Renal cortical epithelial cell (primary cell): ENCODE measurements around the gene STXBP3. TPM values are rescaled to one million over a fixed set of nuclear protein-coding genes. Genes with fewer than 3 reads are reported as not detected.
"Not testable (repeated sequence)": the region's sequence is repeated elsewhere in the genome, so short reads cannot be mapped to it uniquely, and the experiment has no call there.

ENCODE experiments used
- DNase-seq: peaks from one replicate; pipeline ENCODE4 v3.0.0-alpha.2; 2011; ENCODE audit warnings: low read depth
- total RNA-seq: library from RNA; depleted of rRNA; stranded (reverse); fragments of >200 nt; gene quantifications from 2 replicates; pipeline ENCODE4 v1.2.3, GENCODE V29; 2014

The STXBP3 gene
- total RNA-seq, 1 donor from 2014 or later: 89.8 TPM

DNA sequence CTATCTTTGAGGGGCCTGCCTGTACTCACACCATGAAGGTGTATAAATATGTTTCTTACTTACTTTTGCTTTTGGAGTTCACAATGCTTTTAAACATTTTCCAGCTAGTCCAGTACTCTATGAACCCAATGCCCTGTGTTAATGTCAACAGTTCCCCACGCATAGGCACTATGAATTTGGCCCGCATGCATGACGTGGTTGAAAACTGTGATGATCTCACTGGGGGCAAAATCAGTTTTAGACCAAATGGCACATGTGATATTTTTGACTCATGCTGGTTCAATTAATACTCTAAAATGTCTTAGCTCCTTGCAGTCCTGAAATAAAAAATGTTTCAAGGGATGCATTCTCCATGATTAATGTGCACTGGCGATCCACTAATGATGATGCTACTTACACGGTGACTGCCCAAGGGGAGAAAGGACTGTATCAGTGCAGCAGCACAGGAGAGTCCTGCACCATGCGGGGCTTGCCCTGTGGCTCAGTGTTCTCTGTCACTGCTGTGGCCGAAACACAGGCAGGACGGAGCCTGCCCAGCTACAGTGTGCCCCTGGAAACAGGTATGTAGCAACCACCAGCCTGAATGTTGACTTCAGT is 18.0 kb upstream of the STXBP3 start:
- no peak for DNase-seq

DNA sequence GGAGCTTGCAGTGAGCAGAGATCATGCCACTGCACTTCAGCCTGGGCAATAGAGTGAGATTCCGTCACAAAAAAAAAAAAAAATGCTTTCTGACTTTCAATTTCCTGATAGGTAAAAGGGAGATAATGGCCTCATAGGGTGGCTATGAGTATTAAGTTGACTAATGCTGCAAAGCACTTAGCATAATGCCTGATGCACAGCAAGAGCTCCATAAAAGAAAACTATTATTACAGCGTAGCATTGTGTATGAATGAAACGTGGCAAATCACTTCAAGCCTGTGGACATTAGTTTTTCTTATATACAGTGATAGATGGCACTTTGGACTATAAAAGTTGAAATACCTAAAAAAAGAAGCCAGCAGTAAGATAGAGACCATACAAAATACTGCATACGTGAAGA is 17.0 kb upstream of the STXBP3 start:
- DNase-seq: no peak

DNA sequence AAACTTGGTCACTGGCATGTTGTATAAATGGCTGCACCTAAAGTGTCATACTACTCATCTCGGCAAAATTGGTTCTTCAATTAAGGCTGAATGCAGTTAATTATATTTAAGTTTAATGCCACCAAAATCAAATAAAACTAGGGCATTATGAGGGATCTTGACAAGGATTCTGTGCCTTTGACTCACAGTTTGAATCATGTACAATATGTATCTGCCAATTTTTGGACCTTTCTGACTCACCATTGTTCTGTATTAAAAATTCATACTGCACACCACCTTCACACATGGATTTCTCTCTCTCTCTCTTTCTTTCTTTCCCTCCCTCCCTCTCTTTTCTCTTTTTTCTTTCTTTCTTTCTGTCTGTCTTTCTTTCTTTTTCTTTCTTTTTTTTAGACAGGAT is 14.1 kb upstream of the STXBP3 start:
- DNase-seq: no peak

DNA sequence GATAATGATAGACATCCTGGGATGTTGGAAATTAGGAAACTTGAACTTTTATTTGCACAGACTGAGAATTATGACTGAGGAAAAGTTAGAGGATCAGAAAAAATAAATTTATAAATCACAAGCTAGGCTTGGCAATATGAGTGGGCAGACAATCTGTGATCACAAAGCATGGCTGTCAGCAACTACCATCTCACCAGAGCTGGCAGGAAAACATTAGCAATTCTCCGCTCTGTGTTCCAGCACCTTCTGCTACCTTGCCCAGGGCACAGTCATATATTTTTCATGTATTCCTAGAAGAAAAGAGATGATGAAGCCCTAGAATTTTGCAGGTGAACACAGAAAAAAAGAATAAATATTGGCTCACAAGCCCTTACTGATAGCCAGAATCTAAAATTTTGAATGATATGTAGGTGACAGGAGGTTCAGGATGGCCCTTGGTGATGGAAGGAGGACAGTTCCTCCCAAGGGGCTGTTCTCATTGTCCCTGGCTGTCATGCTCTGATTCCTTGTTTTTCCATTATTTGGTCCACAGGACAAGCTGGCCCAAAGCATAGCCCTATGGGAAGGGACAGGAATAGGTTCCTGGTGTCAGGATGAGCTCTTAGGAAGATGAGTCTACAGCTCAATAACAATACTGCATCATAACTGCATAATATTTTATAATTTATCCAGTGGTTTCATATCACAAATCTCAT is 12.2 kb upstream of the STXBP3 start:
- no peak for DNase-seq

DNA sequence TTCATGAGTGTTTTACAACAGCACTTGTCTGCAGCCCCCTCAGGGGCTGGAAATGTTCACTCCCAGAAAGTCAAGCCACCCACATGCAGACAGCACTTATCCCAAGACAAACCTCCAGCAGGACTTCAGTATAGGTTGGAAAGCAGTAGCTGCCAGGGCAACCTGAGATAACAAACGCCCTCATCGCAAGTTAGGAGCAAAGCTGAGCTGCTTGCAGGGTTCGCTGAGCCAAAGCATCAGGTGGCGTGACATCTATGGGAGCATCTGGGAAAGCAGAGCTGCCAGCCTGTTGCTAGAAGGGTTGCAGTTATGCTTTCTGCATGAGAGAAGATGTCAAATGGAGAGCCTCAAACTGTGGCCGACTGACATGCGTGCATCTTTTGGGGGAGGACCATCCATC is 4.2 kb upstream of the STXBP3 start:
- DNase-seq: no peak

DNA sequence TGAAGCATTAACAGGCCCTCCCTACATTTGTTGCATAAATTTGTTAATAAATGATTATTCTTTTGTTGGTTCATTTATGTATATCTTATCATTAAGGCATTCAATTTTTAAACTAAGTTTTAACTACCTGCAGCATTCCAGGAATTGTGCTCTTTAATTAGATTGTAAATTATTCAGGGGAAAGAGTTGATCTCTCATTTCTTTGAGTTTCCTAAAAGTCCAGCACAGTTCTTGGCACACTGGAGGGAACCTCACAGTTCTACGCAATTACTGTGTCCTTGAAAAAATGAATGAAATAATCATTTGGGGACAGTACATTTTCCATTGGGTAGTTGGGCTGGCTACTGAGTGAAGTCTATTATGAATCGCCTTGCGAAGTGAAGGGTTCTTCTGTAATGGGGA is 493 bp upstream of the STXBP3 start:
- DNase-seq: no peak

DNA sequence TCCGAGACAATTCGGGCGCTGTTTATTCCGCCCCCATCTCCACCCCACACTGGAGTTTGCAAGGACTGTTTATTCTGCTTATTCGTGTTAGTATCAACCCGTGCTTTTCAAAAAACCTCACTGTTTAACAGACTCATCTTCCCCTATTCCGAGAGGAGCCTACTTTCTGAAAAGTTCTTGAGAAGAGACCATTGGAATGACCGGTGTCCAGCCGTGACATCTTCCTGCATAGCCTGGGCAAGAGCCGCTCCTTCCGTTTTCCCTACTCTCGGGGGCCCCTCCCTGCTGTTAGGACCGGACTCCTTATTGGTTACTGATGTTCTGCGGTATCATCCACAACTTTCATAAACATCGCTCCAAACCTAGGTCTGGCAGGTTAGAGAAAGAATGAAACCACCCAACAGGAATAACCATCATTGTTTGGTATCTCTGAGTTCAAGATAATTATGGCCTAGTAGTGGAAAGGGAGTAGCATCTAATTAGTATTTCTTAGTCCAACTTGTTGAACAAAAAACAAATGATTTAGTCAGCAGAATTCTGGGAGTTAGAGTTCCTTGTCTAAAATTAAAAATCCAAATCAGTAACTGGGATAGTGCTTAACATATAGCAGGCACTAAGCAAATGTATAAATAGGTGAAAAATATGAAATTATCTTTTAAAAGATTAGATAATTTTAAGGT is 837 bp downstream of the STXBP3 start:
- DNase-seq: peak; percentile 72

DNA sequence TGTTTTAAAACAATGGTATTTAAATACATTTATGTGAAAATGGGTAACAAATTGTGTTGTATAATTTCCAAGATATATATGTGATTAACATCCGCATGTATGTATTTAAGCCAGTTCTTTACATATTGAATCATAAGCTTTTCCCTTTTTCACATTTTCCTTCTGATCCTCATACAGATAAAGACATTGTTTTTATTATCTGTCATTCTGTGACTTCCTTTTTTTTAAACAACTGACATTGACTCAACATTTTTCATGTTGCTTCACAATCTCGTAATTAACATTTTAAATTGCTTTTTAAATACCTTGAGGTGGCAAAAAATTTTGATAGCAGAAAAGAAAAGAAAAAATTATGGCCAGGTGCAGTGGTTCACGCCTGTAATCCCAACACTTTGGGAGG is 1.4 kb downstream of the STXBP3 start:
- DNase-seq: no peak

DNA sequence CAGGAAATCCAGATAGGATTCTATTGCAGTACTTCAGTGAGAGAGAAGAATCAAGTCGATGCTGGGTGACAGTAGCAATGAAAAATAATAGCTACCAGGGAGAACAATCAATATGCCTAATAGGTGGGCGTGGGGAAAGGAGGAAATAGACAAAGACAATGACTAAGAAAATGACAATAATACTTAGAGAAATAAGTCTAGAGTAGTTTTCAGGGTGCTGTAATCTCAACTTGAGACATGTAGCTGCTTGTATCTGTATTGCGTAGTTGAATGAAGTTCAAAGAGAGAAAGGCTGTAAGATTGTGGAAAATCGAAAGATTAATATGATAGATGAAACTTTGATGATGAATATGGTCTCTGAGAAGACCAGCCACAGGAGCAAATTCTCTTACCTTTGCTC is 2.6 kb downstream of the STXBP3 start:
- no peak for DNase-seq

DNA sequence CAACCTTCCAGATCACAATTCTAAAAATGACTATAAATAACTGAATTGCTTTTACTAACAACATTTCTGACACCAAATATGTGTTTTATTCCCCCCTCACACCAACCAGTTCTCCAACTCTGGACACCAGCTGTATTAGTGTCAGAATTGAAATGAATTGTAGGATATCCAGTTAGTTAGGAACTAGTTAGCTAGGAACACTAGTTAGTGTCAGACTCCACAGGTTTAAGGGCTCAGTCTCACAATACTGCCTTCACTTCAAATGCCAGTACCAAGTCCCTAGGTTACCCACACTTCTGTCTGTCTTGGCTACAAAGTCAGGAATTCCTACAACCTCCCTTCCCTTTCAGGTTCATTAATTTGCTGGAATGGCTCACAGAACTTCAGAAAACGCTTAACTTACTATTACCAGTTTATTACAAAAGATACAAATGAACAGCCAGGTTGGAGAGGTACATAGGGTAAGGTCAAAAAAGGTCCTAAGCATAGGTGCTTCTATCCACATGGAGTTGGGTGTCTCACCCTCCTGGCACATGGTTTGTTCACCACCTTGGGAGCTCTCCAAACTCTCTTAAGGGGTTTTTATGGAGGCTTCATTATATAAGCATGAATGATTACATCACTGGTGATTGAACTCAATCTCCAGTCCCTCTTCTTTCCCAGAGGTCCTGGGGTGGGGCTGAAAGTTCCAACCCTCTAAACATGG is 4.2 kb downstream of the STXBP3 start:
- peak; percentile 89 for DNase-seq

DNA sequence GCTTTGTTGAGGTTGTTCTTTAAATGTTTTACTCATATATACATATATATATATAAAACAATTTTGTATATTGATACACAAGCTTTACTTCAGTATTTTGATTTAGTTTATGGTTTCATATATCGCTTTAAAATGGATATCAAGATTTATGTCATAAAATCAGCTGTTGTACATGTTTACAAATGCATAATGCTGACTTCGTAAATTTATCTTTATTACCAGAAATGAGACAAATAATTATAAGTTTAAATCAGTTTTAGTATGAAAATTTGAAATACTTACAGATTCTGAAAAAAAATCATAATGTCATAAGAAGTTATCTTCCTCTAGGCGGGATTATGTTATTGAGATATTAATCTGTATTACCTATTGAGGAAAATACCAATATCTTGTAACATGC is 6.9 kb downstream of the STXBP3 start:
- DNase-seq: no peak

DNA sequence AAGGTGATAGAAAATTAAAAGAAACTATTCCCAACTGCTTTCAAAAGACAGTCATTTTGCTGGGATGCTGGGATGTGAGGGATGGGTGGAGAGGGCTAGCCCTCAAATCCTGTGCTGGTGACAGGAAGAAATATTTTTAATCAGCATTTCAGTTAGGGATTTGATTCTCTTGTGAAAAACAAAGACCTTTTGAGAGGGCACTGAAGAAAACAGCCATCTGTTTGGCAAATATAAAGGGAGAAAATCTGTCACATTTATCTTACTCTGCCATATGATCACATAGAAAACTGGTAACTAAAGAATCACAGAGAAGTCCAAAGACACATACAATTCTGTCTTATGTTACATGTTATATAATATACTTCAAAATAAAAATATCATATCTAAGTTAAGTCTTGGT is 12.3 kb downstream of the STXBP3 start:
- no peak for DNase-seq

DNA sequence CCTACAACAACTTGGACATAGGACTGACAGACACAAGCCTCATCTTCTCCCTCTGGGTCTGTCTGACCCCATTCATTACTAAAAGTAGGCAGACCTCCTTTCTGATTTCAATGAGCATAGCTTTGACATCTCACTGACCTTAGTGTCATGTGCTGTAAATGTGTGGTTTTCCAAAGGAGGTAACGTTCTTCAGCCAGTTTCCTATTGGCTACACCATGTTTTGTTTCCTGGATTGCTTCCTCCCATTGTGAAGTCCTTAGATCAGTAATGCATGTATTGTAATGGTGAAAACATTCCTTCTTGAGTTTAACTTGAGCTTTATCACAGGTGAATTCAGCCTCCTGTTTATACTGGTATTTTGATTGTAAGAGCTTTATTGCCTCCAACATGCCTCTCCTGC is 20.6 kb downstream of the STXBP3 start:
- DNase-seq: no peak

DNA sequence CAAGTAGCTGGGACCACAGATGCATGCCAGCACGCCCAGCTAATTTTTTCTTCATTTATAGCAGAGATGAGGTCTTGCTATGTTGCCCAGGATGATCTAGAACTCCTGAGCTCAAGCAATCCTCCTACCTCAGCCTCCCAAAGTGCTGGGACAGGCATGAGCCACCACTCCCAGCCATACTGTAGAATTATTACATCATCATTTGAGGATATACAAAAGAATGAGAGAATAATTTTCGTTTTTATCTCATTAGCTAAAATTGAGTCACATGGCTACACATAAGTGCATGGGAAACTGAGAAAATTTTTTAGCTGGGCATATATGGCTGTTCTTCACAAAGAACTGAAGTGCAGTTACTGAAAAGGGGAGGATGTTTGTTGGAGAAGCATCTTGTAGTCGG is 21.2 kb downstream of the STXBP3 start:
- no peak for DNase-seq

DNA sequence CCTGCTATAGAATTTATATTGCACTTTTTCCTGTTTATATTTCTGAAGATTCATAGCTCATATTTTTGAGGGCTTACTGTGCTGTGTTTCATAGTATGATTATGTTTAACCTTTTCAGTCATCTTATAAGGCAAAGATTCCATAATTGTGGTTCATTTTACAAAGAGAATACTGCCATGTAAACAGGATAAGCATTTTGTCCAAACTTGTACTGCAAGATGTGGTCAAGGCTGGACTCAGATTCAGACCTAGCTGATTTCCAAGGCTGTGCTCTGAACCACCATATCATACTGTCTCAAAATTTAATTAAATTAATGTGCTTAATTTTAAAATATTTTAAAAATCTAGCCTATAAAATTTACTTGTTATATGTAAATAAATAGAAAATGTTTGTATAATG is 31.4 kb downstream of the STXBP3 start:
- DNase-seq: no peak

DNA sequence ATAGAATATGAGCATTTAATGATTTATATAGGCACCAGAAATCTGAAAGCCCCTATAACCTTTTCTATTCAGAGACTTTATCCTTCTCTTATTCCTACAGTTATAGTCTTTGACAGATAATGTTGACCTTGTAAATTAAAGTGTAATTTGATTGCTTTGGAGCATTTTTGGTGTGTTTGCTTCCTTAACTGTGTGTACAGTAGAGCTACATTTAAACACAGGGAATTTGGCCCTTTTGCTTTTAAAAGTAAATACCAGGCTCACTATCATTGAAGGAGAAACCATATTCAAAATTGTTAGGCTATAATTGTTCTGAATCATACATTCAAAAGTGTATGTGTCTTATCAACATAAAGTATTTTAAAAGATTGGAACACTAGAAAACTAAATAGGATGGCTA is 33.0 kb downstream of the STXBP3 start:
- DNase-seq: no peak

DNA sequence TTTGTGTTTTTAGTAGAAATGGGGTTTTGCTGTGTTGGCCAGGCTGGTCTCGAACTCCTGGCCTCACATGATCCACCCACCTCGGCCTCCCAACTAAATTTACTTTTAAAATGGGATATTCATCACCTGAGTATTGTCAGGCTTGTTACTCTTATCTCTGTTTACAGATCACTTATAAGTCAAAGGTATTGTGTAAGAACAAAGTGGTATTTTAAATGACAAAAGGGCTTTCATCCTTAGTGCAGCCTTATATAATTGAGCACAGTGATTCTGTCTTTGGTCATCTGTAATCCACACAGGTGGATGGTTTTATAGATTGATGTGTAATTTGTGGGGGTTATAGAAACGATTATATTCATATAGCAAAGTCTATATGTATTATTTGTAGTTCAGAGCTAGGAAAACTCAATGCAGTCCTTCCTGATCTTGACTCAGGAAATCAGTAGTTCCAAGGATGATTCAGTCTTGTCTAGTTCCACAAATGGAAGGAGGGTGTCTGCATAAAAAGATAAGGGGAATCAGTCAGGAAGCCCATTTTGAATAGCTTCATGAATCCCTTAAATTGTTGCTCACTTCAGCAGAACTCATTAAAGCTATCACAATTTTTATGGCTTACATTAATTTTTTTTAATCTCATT is 34.6 kb downstream of the STXBP3 start:
- no peak for DNase-seq

DNA sequence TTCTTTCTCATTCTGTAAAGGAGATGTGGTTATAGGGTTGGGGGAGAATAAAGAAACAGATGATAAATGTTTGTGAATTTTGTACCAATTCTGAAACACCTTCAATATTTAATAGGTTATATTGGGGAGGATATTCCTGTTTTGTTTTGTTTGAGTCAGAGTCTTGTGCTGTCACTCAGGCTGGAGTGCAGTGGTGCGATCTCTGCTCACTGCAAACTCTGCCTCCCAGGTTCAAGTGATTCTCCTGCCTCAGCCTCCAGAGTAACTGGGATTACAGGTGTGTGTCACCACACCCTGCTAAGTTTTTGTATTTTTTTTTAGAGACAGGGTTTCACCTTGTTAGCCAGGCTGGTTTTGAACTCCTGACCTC is 35.1 kb downstream of the STXBP3 start:
- DNase-seq: not testable (repeated sequence)

DNA sequence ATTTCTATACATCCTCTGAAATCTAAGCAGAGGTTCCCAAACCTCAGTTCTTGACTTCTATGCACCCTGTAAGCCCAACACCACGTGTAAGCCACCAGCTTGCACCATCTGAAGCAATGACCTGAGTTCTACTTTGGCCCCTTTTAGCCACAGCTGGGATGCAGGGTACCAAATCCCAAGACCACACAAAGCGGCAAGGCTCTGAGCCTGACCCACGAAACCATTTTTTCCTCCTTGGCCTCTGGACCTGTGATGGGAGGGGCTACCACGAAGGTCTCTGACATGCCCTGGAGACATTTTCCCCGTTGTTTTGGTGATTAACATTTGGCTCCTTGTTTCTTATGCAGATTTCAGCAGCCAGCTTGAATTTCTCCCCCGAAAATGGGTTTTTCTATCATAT is 38.8 kb downstream of the STXBP3 start:
- no peak for DNase-seq

DNA sequence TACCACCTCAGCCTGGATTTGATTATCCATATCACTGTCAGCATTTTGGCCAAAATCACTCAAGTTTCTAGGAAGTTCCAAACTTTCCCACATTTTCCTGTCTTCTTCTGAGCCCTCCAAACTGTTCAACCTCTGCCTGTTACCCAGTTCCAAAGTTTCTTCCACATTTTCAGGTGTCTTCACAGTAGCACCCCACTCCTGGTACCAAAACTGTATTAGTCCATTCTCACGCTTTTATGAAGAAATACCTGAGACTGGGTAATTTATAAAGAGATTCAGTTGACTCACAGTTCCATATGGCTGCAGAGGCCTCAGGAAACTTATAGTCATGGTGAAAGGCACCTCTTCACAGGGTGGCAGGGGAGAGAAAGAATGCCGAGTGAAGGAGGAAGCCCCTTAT is 39.4 kb downstream of the STXBP3 start:
- no peak for DNase-seq

DNA sequence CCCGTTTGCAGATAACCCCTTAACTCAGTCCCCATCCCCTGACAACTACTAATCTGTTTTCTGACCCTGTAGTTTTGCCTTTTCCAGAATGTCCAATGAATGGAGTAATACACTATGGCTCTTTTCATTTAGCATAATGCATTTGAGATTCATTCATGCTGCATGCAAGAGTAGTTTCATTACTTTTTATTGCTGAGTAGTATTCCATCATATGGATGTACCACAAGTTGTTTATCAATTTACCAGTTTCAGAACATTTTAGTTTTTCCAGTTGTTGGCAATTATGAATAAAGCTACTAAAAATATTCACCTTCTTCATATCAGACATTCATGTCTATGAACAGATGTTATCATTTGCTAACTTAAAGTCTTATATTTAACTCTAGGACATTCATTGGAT is 45.3 kb downstream of the STXBP3 start:
- no peak for DNase-seq

DNA sequence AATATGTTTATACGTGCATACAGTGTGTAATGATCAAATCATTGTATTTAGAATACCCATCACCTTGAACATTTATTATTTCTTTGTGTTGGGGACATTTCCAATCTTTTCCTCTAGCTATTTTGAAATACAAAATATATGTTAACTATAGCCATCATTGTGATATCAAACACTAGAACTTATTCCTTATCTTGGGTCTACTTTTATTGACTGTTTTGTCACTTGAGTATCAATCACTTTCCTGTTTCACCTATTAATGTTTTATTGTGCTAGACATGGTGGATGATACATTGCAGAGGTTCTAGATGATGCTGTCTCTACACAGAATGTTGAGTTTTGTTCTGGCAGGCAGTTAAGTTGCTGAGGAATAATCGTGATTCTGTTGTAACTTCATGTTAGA is 45.9 kb downstream of the STXBP3 start:
- DNase-seq: no peak
